ENCODE data around the gene VGLL4.

VGLL4 gene

DNA sequence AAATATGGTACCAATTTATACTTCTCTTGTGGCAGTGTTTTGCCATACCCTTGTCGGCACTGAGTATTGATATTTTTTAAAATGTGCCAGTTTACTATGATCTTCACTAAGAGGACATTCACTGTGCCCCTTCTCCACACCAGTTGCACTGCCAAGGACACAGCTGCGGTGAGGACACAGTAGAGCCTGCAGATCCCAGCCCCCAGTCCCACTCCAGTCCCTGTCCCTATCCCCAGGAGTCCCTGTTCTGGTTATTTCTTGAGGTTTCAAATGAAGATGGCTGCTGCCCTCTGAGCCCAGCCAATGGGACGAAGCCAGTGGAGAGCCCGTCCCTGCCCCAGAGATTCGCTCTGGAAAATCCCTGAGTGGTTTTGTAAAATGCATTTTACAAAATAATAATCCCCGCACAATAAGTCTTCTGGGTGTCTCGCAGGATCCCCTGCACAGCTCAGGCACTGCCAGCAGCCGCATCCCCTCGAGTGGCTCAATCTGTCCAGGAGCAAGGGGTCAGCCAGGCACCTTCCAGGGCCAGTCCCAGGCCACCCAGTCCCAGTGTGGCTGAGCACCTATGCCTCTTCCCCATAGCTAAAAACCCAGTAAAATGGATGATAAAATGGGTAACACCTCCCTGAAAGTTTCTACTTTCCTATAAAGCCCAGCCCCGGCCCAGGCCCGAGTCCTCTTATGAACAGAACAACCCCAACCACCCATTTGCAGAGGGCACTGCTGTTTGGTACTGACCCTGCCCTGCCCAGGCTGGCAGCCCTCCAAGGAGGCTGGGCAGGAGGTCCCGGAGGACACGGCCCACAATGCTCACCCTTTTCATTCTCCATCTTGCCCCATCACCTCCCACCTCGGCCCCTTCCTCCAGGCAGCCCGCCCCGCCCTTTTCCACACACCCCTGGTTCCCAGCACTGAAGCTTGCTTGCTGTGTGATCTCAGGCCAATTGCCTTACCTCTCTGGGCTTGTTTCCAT is 91.1 kb downstream of the VGLL4 start:
- no peak for DNase-seq
- TF ChIP-seq GATA1 (IDR thresholded peaks at IDR 0.05; ENCODE audit: low read depth, low read length) (no peak), POLR2A (IDR thresholded peaks at IDR 0.05; ENCODE audit: low read length) (no peak)

DNA sequence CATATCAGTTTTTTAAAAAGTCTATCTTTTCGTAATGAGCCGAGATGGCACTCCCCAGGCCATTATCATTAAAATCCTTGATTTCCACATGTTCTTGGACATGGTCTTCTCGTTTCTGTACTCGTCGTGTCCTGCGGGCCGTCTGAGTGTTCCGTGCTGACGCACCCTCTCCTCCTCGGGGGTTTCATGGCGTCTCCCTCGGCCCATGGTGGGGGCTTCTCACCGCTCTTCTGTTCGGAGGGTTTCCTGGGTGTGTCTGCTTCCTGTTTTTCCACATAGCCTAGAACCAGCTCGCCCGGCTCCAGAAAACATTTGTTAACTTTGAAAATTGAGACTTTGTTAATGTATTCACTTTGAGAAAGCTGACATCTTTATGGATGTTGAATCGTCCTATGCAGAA is 92.7 kb downstream of the VGLL4 start:
- DNase-seq: no peak
- TF ChIP-seq GATA1 (IDR thresholded peaks at IDR 0.05; ENCODE audit: low read depth, low read length) (no peak), POLR2A (IDR thresholded peaks at IDR 0.05; ENCODE audit: low read length) (no peak)

DNA sequence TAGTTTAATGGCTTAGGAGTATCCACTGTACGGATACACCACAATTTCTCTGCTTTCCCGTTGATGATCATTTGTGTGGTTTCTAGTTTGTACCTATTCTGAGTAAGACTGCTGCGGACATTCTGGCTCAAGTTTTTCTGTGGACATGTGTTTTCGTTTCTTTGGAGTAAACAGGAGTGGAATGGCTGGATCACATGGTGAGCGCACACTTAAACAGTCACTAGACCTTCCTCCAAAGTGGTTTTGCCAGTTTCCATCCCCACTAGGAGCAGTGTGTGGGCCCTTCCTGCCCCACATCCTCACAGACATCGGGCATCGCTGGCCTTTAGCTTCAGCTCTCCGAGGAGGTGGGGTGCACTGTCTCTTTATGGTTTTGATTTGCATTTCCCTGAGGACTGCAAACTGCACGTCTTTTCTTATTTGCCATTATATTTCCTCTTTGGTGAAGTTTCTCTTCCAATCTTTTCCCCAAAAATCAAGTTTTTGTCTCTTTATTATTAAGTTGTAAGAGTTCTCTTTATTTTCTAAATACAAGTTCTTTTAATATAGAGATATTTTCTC is 94.1 kb downstream of the VGLL4 start:
- no peak for DNase-seq
- TF ChIP-seq GATA1 (IDR thresholded peaks at IDR 0.05; ENCODE audit: low read depth, low read length): no peak
- no peak for TF ChIP-seq POLR2A (IDR thresholded peaks at IDR 0.05; ENCODE audit: low read length)

DNA sequence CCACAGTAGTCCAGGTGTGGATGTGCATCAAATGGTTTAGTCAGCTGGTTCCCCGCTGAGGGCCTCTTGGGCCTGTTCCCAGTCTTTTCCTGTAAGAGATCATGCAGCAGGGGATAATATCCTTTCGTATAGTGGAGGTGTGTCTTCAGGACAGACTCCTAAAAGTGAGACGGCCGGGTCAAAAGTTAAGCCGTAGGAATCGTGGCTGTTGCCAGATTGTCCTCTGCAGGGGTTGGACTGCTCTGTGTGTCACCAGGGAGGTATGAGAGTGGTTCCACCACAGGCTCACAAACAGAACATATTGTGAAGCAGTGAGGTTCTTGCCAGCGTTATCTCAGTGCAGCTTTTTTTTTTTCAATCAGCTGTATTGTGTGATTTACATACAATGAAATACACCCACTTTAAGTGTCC is 95.0 kb downstream of the VGLL4 start:
- TF ChIP-seq GATA1 (IDR thresholded peaks at IDR 0.05; ENCODE audit: low read depth, low read length): no peak
- no peak for DNase-seq

DNA sequence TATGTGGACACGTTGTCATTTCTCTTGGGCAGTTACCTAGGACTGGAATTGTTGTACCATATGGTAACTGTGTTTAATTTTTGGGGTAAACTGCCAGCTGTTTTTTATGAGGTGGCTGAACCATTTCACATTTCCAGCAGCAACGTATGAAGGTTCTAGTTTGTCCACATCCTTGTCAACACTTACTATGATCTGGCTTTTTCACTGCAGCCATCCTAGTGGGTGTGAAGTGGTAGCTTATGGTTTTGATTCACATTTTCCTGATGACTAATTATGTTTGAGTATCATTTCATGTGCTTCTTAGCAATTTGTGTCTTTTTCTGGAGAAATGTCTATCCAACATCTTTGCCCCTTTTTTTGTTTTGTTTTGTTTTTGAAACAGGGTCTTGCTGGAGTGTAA is 96.2 kb downstream of the VGLL4 start:
- TF ChIP-seq POLR2A (IDR thresholded peaks at IDR 0.05; ENCODE audit: low read length) (no peak), GATA1 (IDR thresholded peaks at IDR 0.05; ENCODE audit: low read depth, low read length) (no peak)
- DNase-seq: no peak

DNA sequence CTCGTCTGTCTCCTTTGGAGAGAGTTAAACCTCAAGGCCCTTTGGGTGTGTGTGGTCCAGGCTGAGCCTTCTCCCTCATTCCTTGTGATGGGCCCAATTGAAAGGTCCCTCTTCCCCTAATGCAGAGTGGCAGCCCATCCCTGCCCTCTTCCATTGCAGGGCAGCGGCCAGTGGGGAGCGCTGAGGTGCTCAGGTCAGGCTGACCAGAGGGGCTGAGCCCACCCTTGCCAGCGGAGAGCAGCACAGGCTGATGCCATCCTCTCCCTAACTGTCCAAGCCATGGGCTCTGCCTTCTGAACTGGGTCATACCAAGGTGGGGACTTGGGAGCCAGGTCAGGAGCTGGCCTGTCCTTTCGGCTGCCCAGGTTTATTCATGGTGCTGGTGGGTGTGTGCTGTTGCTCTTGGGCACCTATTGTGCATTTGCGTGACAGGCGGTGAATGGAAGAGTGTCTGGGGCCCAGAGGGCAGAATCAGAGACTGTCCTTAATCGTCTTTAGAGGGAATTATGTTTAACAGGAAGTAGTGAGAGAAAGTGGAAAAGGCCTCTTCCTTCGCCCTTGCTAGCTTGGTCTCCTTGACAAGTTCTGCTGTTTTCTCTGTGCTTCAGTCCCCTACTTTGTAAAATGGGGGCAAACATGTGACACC is 96.9 kb downstream of the VGLL4 start:
- no peak for DNase-seq
- no peak for TF ChIP-seq POLR2A (IDR thresholded peaks at IDR 0.05; ENCODE audit: low read length)
- no peak for TF ChIP-seq GATA1 (IDR thresholded peaks at IDR 0.05; ENCODE audit: low read depth, low read length)

DNA sequence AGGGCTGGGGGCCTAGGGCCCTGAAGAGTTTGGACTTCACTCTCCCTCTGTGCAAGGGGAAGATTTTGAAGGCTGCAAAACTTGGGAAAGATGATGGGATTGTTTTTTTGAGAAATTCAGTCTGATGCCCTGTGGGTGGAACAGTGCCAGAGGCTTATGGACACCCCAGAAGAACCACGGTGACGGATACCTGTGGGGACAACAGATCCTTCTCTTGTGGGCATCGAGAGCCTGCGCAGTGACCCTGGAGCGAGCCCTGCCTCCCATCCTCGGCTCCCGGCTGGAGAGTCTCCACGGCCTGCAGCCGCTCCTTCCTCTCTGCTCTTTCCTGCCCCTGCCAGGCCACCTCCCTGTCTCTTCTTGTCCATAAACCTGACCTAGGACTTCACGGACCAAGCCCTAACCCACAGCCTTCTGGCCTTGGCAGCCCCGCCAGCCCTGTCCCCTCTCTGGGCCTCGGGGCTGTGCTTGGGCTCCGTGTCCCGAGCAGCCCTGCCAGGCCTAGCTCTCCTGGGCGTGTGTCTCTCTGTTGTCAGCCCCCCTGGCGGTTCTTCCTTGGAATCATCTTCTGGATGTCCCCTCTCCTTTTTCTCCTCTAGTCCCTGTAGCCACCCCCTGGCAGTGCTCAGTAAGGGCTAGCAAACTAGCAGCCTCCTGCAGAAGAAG is 98.4 kb downstream of the VGLL4 start:
- TF ChIP-seq GATA1 (IDR thresholded peaks at IDR 0.05; ENCODE audit: low read depth, low read length) (no peak), POLR2A (IDR thresholded peaks at IDR 0.05; ENCODE audit: low read length) (no peak)
- DNase-seq: no peak

DNA sequence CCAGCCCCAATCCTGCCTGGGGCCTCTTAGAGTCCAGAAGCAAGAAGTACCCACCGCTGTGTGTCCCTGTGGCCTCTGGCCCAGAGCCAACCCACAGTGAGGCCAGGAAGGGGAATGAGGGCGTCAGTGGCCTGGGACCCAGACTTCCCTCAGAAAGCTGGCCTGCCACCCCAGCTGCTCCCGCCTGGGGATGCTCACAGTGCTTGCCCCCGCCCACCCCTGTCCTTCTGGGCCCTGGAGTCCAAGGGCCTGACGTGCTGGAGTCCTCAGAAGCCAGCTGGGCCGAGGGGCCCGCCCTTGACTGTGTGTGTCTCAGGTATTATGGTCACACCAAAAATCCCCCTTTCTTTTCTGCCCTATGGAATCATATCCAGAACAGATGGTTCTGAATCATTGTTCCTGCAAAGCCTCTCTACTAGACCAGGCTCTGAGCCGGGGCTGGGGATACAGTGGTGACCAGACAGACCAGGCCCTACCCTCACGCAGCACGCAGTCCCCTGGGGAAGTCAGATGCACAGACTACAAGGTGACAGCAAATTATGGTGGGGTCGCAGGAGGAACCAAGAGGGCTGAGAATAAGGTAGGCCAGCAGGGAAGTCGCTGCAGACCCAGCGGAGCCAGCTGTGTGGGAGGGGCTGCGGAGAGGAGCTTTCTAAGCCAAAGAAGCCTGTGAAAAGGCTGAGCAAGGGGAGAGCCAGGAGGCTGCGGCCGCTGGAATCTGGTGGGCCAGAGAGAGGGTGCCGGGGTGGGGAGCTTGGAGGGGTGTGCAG is 99.1 kb downstream of the VGLL4 start:
- TF ChIP-seq POLR2A (IDR thresholded peaks at IDR 0.05; ENCODE audit: low read length): no peak
- no peak for TF ChIP-seq GATA1 (IDR thresholded peaks at IDR 0.05; ENCODE audit: low read depth, low read length)
- peak; percentile 11 to 13 for DNase-seq

DNA sequence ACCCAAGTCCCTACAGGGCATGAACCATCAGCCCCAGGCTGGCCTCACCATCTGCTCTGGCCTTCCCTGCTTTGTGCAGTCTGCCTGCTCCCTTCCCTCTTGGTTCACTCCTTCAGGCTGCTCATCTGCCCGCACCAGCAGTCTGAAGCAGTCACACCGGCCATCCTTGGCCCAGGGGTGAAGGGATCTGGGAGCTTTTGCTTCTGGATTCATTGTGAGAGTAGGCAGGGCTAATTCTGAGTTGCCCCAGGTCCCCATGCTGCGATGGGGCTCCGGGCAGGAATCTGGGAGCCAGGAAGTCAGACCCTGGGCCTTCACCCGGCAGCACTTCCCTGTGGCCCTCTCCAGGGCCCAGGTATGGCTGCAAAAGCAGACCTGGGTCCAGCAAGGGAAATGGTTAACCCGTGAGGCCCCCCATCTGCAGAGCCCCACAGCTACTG is 99.7 kb downstream of the VGLL4 start:
- TF ChIP-seq POLR2A (IDR thresholded peaks at IDR 0.05; ENCODE audit: low read length) (no peak), GATA1 (IDR thresholded peaks at IDR 0.05; ENCODE audit: low read depth, low read length) (no peak)
- DNase-seq: no peak

DNA sequence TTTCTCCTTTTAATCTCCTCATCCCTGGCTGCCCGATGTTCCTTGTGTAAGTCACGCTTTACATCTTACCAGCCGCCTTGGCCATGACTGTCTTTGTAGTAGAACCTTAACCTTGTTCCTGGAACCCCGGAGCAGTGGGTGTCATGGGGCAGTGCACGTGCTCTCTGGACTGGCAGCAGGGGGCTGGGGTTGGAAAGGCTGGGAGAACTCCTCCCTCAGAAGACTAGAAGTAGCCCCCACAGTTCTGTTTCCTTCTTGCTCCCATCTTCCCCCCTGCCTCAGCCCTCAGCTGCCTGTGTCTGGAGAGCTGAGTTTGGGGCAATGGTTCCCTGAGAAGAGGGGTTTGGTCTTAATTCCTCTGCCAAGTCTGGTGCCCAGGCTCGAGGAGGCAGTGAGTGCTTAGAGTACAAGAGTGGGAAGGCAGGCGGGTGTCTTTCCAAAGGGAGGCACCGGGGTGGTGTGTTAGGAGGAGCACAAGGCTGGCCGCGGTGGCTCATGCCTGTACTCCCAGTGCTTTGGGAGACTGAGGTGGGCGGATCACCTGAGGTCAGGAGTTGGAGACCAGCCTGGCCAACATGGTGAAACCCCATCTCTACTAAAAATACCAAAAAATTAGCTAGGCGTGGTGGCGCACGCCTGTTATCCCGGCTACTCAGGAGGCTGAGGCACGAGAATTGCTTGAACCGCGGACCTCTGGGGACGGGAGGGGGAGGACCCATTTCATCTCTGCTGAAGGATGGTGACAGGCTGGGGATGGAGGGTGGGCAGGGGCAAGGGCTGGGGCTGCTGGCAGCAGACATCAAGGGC is 100.4 kb downstream of the VGLL4 start:
- no peak for TF ChIP-seq POLR2A (IDR thresholded peaks at IDR 0.05; ENCODE audit: low read length)
- TF ChIP-seq GATA1 (IDR thresholded peaks at IDR 0.05; ENCODE audit: low read depth, low read length): no peak
- DNase-seq: no peak

DNA sequence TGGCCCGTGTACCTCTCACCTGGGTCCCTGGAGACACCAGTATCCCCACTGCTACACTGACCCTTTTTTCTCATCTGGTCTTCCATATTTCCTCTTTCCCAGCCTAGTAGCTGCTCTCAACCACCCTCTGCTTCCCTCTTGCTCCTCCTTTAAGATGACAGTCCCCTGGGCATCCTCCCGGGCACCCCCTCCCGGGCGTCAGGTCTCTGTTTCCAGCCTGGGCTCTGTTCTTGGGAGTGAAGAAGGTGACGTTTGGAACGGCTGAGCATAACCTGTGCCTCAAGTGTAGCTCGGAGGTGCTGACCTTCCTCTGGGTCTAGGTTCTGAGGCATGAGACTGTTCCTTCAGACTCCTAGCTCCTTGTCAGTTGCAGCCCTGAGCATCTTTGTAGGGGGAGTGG is 101.2 kb downstream of the VGLL4 start:
- TF ChIP-seq POLR2A (IDR thresholded peaks at IDR 0.05; ENCODE audit: low read length) (no peak), GATA1 (IDR thresholded peaks at IDR 0.05; ENCODE audit: low read depth, low read length) (no peak)
- DNase-seq: no peak

All from erythroblast (primary cell).